CD4-positive, alpha-beta T cell (primary cell): ENCODE measurements around the gene MLLT1. TPM values are rescaled to one million over a fixed set of nuclear protein-coding genes. Genes with fewer than 3 reads are reported as not detected.

Experiments used
- ATAC-seq: fragments of 200-7000 bp; cut with Tn5 transposase; one replicate; pipeline ENCODE4 v1.10.0; 2022; ENCODE audit warnings: mild to moderate bottlenecking; ENCODE audit not compliant: poor library complexity
- CTCF ChIA-PET: fragments of 350-600 bp; sonication (Branson Sonifier 250); formaldehyde crosslinking; loops from one replicate; lab custom pipeline; 2021; ENCODE audit warnings: antibody characterized with exemption, inconsistent platforms; lab: Charles Lee
- POLR2A ChIA-PET: fragments of 350-600 bp; sonication (Branson Sonifier 250); formaldehyde crosslinking; loops from one replicate; lab custom pipeline; 2021; ENCODE audit warnings: antibody characterized with exemption, inconsistent platforms; lab: Charles Lee
- DNase-seq, 14 experiments: peaks; one replicate each; pipeline ENCODE4 v3.0.0-alpha.2; 2013 to 2020; ENCODE audit warnings: mixed read lengths in 2 of 14
- H3K27ac ChIP-seq, 2 donors: one replicate each; pipeline versions ENCODE4 v1.5.1 to v1.7.0; 2013; ENCODE audit warnings: low read length in 2 of 2, low read depth in 1 of 2, mild to moderate bottlenecking in 1 of 2
- H3K27me3 ChIP-seq, 2 experiments: 1 replicate in 1 of 2; 2 replicates in 1 of 2; pipeline versions ENCODE4 v1.6.1 to v1.7.0; 2013; ENCODE audit warnings: low read length in 2 of 2, control low read depth in 1 of 2, mild to moderate bottlenecking in 1 of 2, moderate library complexity in 1 of 2; ENCODE audit not compliant: insufficient read depth in 2 of 2, control insufficient read depth in 1 of 2
- H3K36me3 ChIP-seq: one replicate; pipeline ENCODE4 v1.6.1; 2013; ENCODE audit warnings: low read length, control low read depth; ENCODE audit not compliant: insufficient read depth
- H3K4me1 ChIP-seq: one replicate; pipeline ENCODE4 v1.6.1; 2013; ENCODE audit warnings: low read length, control low read depth; ENCODE audit not compliant: insufficient read depth
- H3K4me3 ChIP-seq: one replicate; pipeline ENCODE4 v1.5.1; 2013; ENCODE audit warnings: mild to moderate bottlenecking, low read length, moderate library complexity
- H3K9me3 ChIP-seq, 2 experiments: 1 replicate in 1 of 2; 2 replicates in 1 of 2; pipeline versions ENCODE4 v1.6.1 to v1.7.0; 2013; ENCODE audit warnings: low read length in 2 of 2, mild to moderate bottlenecking in 2 of 2, control low read depth in 1 of 2, moderate library complexity in 1 of 2; ENCODE audit not compliant: control insufficient read depth in 1 of 2, insufficient read depth in 1 of 2
- H3K27ac Mint-ChIP-seq: one replicate; pipeline ENCODE4 v1.8.0; 2020; ENCODE audit warnings: mixed read lengths
- H3K27me3 Mint-ChIP-seq: one replicate; pipeline ENCODE4 v1.8.0; 2021; ENCODE audit warnings: mixed read lengths
- H3K36me3 Mint-ChIP-seq: one replicate; pipeline ENCODE4 v1.8.0; 2021; ENCODE audit warnings: low read depth, mixed read lengths
- H3K4me1 Mint-ChIP-seq: one replicate; pipeline ENCODE4 v1.8.0; 2021; ENCODE audit warnings: low read depth, mixed read lengths
- H3K4me3 Mint-ChIP-seq: one replicate; pipeline ENCODE4 v1.8.0; 2020; ENCODE audit warnings: mild to moderate bottlenecking, mixed read lengths
- H3K9me3 Mint-ChIP-seq: one replicate; pipeline ENCODE4 v1.8.0; 2020; ENCODE audit warnings: mixed read lengths
- intact Hi-C, 2 experiments: fragments of 100-400 bp; cut with DNase I in 1 of 2; cut with micrococcal nuclease in 1 of 2; formaldehyde crosslinking; loops; one replicate each; pipeline versions ENCODE4 v1.15.1 to v1.9.0; 2023 to 2025; cut with DNase I, micrococcal nuclease
- total RNA-seq, 174 experiments: library from RNA in 2 of 174; stranded (reverse) in 2 of 174; gene quantifications; one replicate each; pipeline ENCODE4 v1.2.3 and lab custom pipeline; 2021 to 2026
- TF ChIP-seq, protein P1 (sequence below): fragments of 200-600 bp; IDR thresholded peaks from one replicate; pipeline ENCODE4 v1.8.0; 2022; ENCODE audit warnings: antibody characterized with exemption, mild to moderate bottlenecking

MLLT1 gene
- total RNA-seq, 2 experiments from 2014 or later, result 18.3 to 22.1 TPM

GRCh38 chr19:6250909-6251308 is 28.9 kb downstream of the MLLT1 start:
- intact Hi-C loops, result no loop called here
- Mint-ChIP-seq H3K4me1 (peaks cover 50% of the 10 kb centered on the region), H3K27ac (no peak overlapping the region), H3K36me3 (peaks cover 41% of the 10 kb centered on the region), H3K9me3 (no peaks in the 10 kb centered on the region), H3K27me3 (no peaks in the 10 kb centered on the region), H3K4me3 (no peak overlapping the region)
- no peaks in the 10 kb centered on the region for H3K4me1 ChIP-seq
- no peak overlapping the region for H3K27ac ChIP-seq
- TF ChIP-seq, protein P1, sequence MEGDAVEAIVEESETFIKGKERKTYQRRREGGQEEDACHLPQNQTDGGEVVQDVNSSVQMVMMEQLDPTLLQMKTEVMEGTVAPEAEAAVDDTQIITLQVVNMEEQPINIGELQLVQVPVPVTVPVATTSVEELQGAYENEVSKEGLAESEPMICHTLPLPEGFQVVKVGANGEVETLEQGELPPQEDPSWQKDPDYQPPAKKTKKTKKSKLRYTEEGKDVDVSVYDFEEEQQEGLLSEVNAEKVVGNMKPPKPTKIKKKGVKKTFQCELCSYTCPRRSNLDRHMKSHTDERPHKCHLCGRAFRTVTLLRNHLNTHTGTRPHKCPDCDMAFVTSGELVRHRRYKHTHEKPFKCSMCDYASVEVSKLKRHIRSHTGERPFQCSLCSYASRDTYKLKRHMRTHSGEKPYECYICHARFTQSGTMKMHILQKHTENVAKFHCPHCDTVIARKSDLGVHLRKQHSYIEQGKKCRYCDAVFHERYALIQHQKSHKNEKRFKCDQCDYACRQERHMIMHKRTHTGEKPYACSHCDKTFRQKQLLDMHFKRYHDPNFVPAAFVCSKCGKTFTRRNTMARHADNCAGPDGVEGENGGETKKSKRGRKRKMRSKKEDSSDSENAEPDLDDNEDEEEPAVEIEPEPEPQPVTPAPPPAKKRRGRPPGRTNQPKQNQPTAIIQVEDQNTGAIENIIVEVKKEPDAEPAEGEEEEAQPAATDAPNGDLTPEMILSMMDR, result no peak
- H3K4me3 ChIP-seq, result no peak overlapping the region
- CTCF ChIA-PET, result no interaction called here
- H3K27me3 ChIP-seq, result no peaks in the 10 kb centered on the region
- H3K36me3 ChIP-seq, result peaks cover 8% of the 10 kb centered on the region
- H3K9me3 ChIP-seq, result no peaks in the 10 kb centered on the region
- no peak for DNase-seq
- ATAC-seq, result no peak
- POLR2A ChIA-PET, result no interaction called here

- H3K4me1 Mint-ChIP-seq, result peaks cover 50% of the 10 kb centered on the region
- POLR2A ChIA-PET, result no interaction called here
Observed at GRCh38 chr19:6250024-6250615, 29.7 kb downstream of the MLLT1 start.

GRCh38 chr19:6249296-6249695 is 30.5 kb downstream of the MLLT1 start:
- Histone ChIP-seq H3K27me3 (no peaks in the 10 kb centered on the region), H3K36me3 (peaks cover 8% of the 10 kb centered on the region), H3K9me3 (no peaks in the 10 kb centered on the region), H3K27ac (no peak overlapping the region), H3K4me3 (no peak overlapping the region), H3K4me1 (peaks cover 1% of the 10 kb centered on the region)
- no peak for ATAC-seq
- no peak overlapping the region for H3K4me3 Mint-ChIP-seq
- H3K4me1 Mint-ChIP-seq, result peaks cover 57% of the 10 kb centered on the region
- no peak overlapping the region for H3K27ac Mint-ChIP-seq
- DNase-seq, result no peak
- POLR2A ChIA-PET, result no interaction called here
- H3K27me3 Mint-ChIP-seq, result no peaks in the 10 kb centered on the region
- CTCF ChIA-PET, result no interaction called here
- H3K36me3 Mint-ChIP-seq, result peaks cover 30% of the 10 kb centered on the region
- intact Hi-C loops, result no loop called here
- TF ChIP-seq, protein P1, result no peak
- no peaks in the 10 kb centered on the region for H3K9me3 Mint-ChIP-seq

More at GRCh38 chr19:6250024-6250615, 29.7 kb downstream of the MLLT1 start:
- Histone ChIP-seq H3K9me3 (no peaks in the 10 kb centered on the region), H3K27me3 (no peaks in the 10 kb centered on the region), H3K4me1 (no peaks in the 10 kb centered on the region), H3K4me3 (no peak overlapping the region), H3K27ac (no peak overlapping the region), H3K36me3 (peaks cover 8% of the 10 kb centered on the region)
- H3K27ac Mint-ChIP-seq, result peak overlapping the region; percentile 27
- intact Hi-C loops, result no loop called here
- TF ChIP-seq, protein P1, result no peak
- no peaks in the 10 kb centered on the region for H3K27me3 Mint-ChIP-seq
- no peak overlapping the region for H3K4me3 Mint-ChIP-seq
- peaks cover 36% of the 10 kb centered on the region for H3K36me3 Mint-ChIP-seq
- CTCF ChIA-PET, result no interaction called here
- DNase-seq (no peak), ATAC-seq (no peak)
- no peaks in the 10 kb centered on the region for H3K9me3 Mint-ChIP-seq
